HG03442 (cell line): Measurements from ENCODE around the gene TSSK6.
A peak's percentile ranks its signal among the peaks of the same experiment; 100 is the strongest.

Source experiments
- ATAC-seq: cut with Tn5 transposase; IDR thresholded peaks from one replicate; pipeline ENCODE4 v1.9.1; 2021; ENCODE audit warnings: mild to moderate bottlenecking, moderate library complexity; ENCODE audit not compliant: unreplicated experiment

Gene TSSK6

GRCh38 chr19:19514881-19515641 is at the start of gene TSSK6:
TSSK6 (minus strand) TSS chr19:19515548; CDS start chr19:19515427, 121 bp downstream.
- ATAC-seq, result no peak

- no peak for ATAC-seq
Observed at GRCh38 chr19:19563348-19563848, 48.0 kb upstream of the TSSK6 start.

- ATAC-seq, result no peak
Observed at GRCh38 chr19:19562665-19563347, 47.5 kb upstream of the TSSK6 start.

- no peak for ATAC-seq
Observed at GRCh38 chr19:19561946-19562664, 46.8 kb upstream of the TSSK6 start.

- no peak for ATAC-seq
Observed at GRCh38 chr19:19559931-19560330, 44.6 kb upstream of the TSSK6 start.

- ATAC-seq, result no peak
Observed at GRCh38 chr19:19558636-19559035, 43.3 kb upstream of the TSSK6 start.

GRCh38 chr19:19558055-19558454 is 42.7 kb upstream of the TSSK6 start:
- no peak for ATAC-seq

- peak; percentile 50 for ATAC-seq
Observed at GRCh38 chr19:19554074-19555023, 39.0 kb upstream of the TSSK6 start.

- ATAC-seq, result no peak
Observed at GRCh38 chr19:19553670-19554069, 38.3 kb upstream of the TSSK6 start.

- no peak for ATAC-seq
Observed at GRCh38 chr19:19552798-19553197, 37.5 kb upstream of the TSSK6 start.

GRCh38 chr19:19551853-19552192 is 36.5 kb upstream of the TSSK6 start:
- no peak for ATAC-seq

GRCh38 chr19:19550972-19551852 is 35.9 kb upstream of the TSSK6 start:
- no peak for ATAC-seq

GRCh38 chr19:19550485-19550929 is 35.2 kb upstream of the TSSK6 start:
- no peak for ATAC-seq

- no peak for ATAC-seq
Observed at GRCh38 chr19:19549804-19550464, 34.6 kb upstream of the TSSK6 start.

GRCh38 chr19:19548915-19549759 is 33.8 kb upstream of the TSSK6 start:
- ATAC-seq, result no peak

GRCh38 chr19:19547674-19548336 is 32.5 kb upstream of the TSSK6 start:
- ATAC-seq, result no peak

- no peak for ATAC-seq
Observed at GRCh38 chr19:19546751-19547162, 31.4 kb upstream of the TSSK6 start.
